ENCODE data around the gene BIRC3.
"Not testable (repeated sequence)": the region's sequence is repeated elsewhere in the genome, so short reads cannot be mapped to it uniquely, and the experiment has no call there.

Gene BIRC3

GRCh38 chr11:102331341-102331740 lies 14.1 kb downstream of the BIRC3 start:
- no peak for DNase-seq

- DNase-seq: no peak
These were observed 15.3 kb downstream of the BIRC3 start for GRCh38 chr11:102332611-102332994.

GRCh38 chr11:102338479-102339010 lies 21.3 kb downstream of the BIRC3 start:
- DNase-seq: no peak

- not testable (repeated sequence) for DNase-seq
These were observed 24.0 kb downstream of the BIRC3 start for GRCh38 chr11:102341311-102341710.

- DNase-seq: peak; percentile 64
These were observed 24.6 kb downstream of the BIRC3 start for GRCh38 chr11:102341844-102342318.

- DNase-seq: no peak
These were observed 26.5 kb downstream of the BIRC3 start for GRCh38 chr11:102343809-102344208.

GRCh38 chr11:102345904-102346303 lies 28.6 kb downstream of the BIRC3 start:
- no peak for DNase-seq

GRCh38 chr11:102346456-102346747 lies 29.1 kb downstream of the BIRC3 start:
- no peak for DNase-seq

- DNase-seq: peak; percentile 93
These were observed 29.6 kb downstream of the BIRC3 start, which contains the start of gene BIRC2 for GRCh38 chr11:102346748-102347461. Gene BIRC2, plus strand, starts transcription at chr11:102347214. Its CDS starts 2,641 bp downstream, at chr11:102349855.

GRCh38 chr11:102347462-102348370 lies 30.4 kb downstream of the BIRC3 start:
- no peak for DNase-seq

- no peak for DNase-seq
These were observed 39.8 kb downstream of the BIRC3 start for GRCh38 chr11:102357116-102357515.

- DNase-seq: no peak
These were observed 42.1 kb downstream of the BIRC3 start for GRCh38 chr11:102359372-102359771.

- no peak for DNase-seq
These were observed 43.4 kb downstream of the BIRC3 start for GRCh38 chr11:102360681-102361080.

- DNase-seq: no peak
These were observed 44.1 kb downstream of the BIRC3 start for GRCh38 chr11:102361086-102362031.

GRCh38 chr11:102364991-102365390 lies 47.7 kb downstream of the BIRC3 start:
- DNase-seq: no peak

GRCh38 chr11:102367364-102367763 lies 50.1 kb downstream of the BIRC3 start:
- no peak for DNase-seq

- no peak for DNase-seq
These were observed 51.2 kb downstream of the BIRC3 start for GRCh38 chr11:102368472-102368871.

GRCh38 chr11:102374633-102375424 lies 57.5 kb downstream of the BIRC3 start:
- not testable (repeated sequence) for DNase-seq

GRCh38 chr11:102375720-102376399 lies 58.6 kb downstream of the BIRC3 start:
- no peak for DNase-seq

GRCh38 chr11:102377891-102378290 lies 60.6 kb downstream of the BIRC3 start:
- no peak for DNase-seq

- no peak for DNase-seq
These were observed 61.5 kb downstream of the BIRC3 start for GRCh38 chr11:102378818-102379217.
